BE2C (cell line): ENCODE data around the gene RNASEH2C. TPM values are rescaled to one million over a fixed set of nuclear protein-coding genes. Genes with fewer than 3 reads are reported as not detected.
A peak's percentile ranks its signal among the peaks of the same experiment; 100 is the strongest.
"Not testable (repeated sequence)": the region's sequence is repeated elsewhere in the genome, so short reads cannot be mapped to it uniquely, and the experiment has no call there.

Source experiments
- DNase-seq: peaks from one replicate; pipeline ENCODE4 v3.0.0-alpha.2; 2020
- H3K27me3 ChIP-seq: fragments of 250-450 bp; sonication (Bioruptor Pico); 2 replicates; pipeline ENCODE4 v1.5.1; 2020; ENCODE audit warnings: mild to moderate bottlenecking
- H3K36me3 ChIP-seq: fragments of 250-450 bp; sonication (Bioruptor Pico); 2 replicates; pipeline ENCODE4 v1.5.1; 2020; ENCODE audit warnings: mild to moderate bottlenecking
- H3K4me1 ChIP-seq: fragments of 250-450 bp; sonication (Bioruptor Pico); 2 replicates; pipeline ENCODE4 v1.5.1; 2020
- H3K4me3 ChIP-seq: 2 replicates; pipeline ENCODE4 v1.5.1; 2011; ENCODE audit warnings: low read depth, low read length
- H3K9me3 ChIP-seq: fragments of 250-450 bp; sonication (Bioruptor Pico); 2 replicates; pipeline ENCODE4 v1.5.1; 2020
- CTCF ChIP-seq: IDR thresholded peaks from 2 replicates; pipeline ENCODE4 v1.5.1; 2012; ENCODE audit warnings: mild to moderate bottlenecking, low read depth, low read length
- polyA plus RNA-seq: library from polyadenylated mRNA; unstranded; fragments of >200 nt; gene quantifications from one replicate; pipeline ENCODE4 v1.2.1, GENCODE V29; 2012; ENCODE audit warnings: low read depth, missing spikeins; ENCODE audit not compliant: insufficient read length, insufficient read depth

The RNASEH2C gene
- 225 TPM for polyA plus RNA-seq

GRCh38 chr11:65720211-65720934 lies at the start of gene RNASEH2C:
Gene RNASEH2C (minus strand): TSS chr11:65720798. CDS start chr11:65720758, 40 bp downstream.
- TF ChIP-seq CTCF = no peak
- Histone ChIP-seq H3K36me3 (peaks cover 44% of the 10 kb centered on the region), H3K4me3 (peak within 1 kb of the TSS; percentile 75), H3K9me3 (no peaks in the 10 kb centered on the region), H3K27me3 (peaks cover 7% of the 10 kb centered on the region), H3K4me1 (peaks cover 4% of the 10 kb centered on the region; the same call in 1 of the 2 replicates)
- DNase-seq = peak; percentile 89

GRCh38 chr11:65767806-65768205 lies 47.2 kb upstream of the RNASEH2C start:
- not testable (repeated sequence) for H3K9me3 ChIP-seq, DNase-seq, H3K4me1 ChIP-seq, H3K4me3 ChIP-seq, H3K36me3 ChIP-seq
- H3K27me3 ChIP-seq = peaks cover 29% of the 10 kb centered on the region

- DNase-seq = no peak
- no peak for TF ChIP-seq CTCF
These were observed 46.8 kb upstream of the RNASEH2C start for GRCh38 chr11:65767406-65767805.

GRCh38 chr11:65766535-65766934 lies 45.9 kb upstream of the RNASEH2C start:
- Histone ChIP-seq H3K27me3 (peaks cover 29% of the 10 kb centered on the region), H3K4me1 (no peaks in the 10 kb centered on the region), H3K36me3 (no peaks in the 10 kb centered on the region), H3K4me3 (no peak overlapping the region), H3K9me3 (no peaks in the 10 kb centered on the region)
- TF ChIP-seq CTCF = no peak
- DNase-seq = no peak

More at GRCh38 chr11:65767406-65767805, 46.8 kb upstream of the RNASEH2C start:
- Histone ChIP-seq H3K4me3 (no peak overlapping the region), H3K27me3 (peaks cover 29% of the 10 kb centered on the region), H3K4me1 (no peaks in the 10 kb centered on the region), H3K9me3 (no peaks in the 10 kb centered on the region), H3K36me3 (no peaks in the 10 kb centered on the region)

GRCh38 chr11:65764434-65764833 lies 43.8 kb upstream of the RNASEH2C start:
- DNase-seq = no peak
- TF ChIP-seq CTCF = no peak
- H3K4me1 ChIP-seq = no peaks in the 10 kb centered on the region
- H3K36me3 ChIP-seq = no peaks in the 10 kb centered on the region
- H3K9me3 ChIP-seq = no peaks in the 10 kb centered on the region
- no peak overlapping the region for H3K4me3 ChIP-seq
- peaks cover 34% of the 10 kb centered on the region for H3K27me3 ChIP-seq

- not testable (repeated sequence) for H3K9me3 ChIP-seq, H3K36me3 ChIP-seq, H3K4me3 ChIP-seq, H3K4me1 ChIP-seq, DNase-seq
- H3K27me3 ChIP-seq = peaks cover 35% of the 10 kb centered on the region
These were observed 42.2 kb upstream of the RNASEH2C start for GRCh38 chr11:65762816-65763215.

- not testable (repeated sequence) for H3K4me1 ChIP-seq, H3K9me3 ChIP-seq, H3K4me3 ChIP-seq, H3K36me3 ChIP-seq, DNase-seq
- H3K27me3 ChIP-seq = peaks cover 40% of the 10 kb centered on the region
These were observed 41.6 kb upstream of the RNASEH2C start for GRCh38 chr11:65762169-65762568.
